ENCODE results near the gene PYGO2. TPM values are rescaled to one million over a fixed set of nuclear protein-coding genes. Genes with fewer than 3 reads are reported as not detected.

Gene PYGO2
- total RNA-seq, 2 experiments from 2014 or later: 30.3 to 32.8 TPM

- ChIA-PET CTCF (interaction anchor here (2.1 to 5.6 kb wide), 6 partner anchors 11 to 99 kb away, joined by 8 to 47 read pairs (median 20); partner anchors contain the start of genes CKS1B, FLAD1 and PMVK), POLR2A (interaction anchor here (1.1 to 3.2 kb wide), 4 partner anchors 10 to 57 kb away, joined by 3 to 28 read pairs (median 14); partner anchors contain the start of gene CKS1B)
- no peak overlapping the region for H3K4me3 ChIP-seq (ENCODE audit: low read length)
- intact Hi-C loops (cut with DNase I, micrococcal nuclease): loop anchor here (1.0 to 5.0 kb wide), 4 partner anchors 36 to 99 kb away; partner anchors contain the start of gene EFNA4 (in 1 of the 2)
- no peak for ATAC-seq (ENCODE audit: poor library complexity)
- TF ChIP-seq CTCF (IDR thresholded peaks at IDR 0.05): no peak
- no peaks in the 10 kb centered on the region for H3K27me3 ChIP-seq (ENCODE audit: control insufficient read depth in 1 of 2, insufficient read depth in 2 of 2, low read length in 2 of 2)
- no peaks in the 10 kb centered on the region for H3K27me3 Mint-ChIP-seq
- peak overlapping the region; percentile 88 for H3K4me3 Mint-ChIP-seq
- no peak for DNase-seq
- peaks cover 20% of the 10 kb centered on the region for H3K4me1 Mint-ChIP-seq (ENCODE audit: low read depth)
- peak overlapping the region; percentile 91 for H3K27ac Mint-ChIP-seq
- H3K36me3 ChIP-seq (ENCODE audit: insufficient read depth, low read length): peaks cover 64% of the 10 kb centered on the region
- H3K9me3 Mint-ChIP-seq: no peaks in the 10 kb centered on the region
- peak overlapping the region; percentile 88 to 95 for H3K27ac ChIP-seq (ENCODE audit: low read depth in 1 of 2, low read length in 2 of 2)
- peaks cover 52% of the 10 kb centered on the region for H3K4me1 ChIP-seq (ENCODE audit: insufficient read depth, low read length)
- no peaks in the 10 kb centered on the region for H3K9me3 ChIP-seq (ENCODE audit: control insufficient read depth in 1 of 2, insufficient read depth in 1 of 2, low read length in 2 of 2)
- H3K36me3 Mint-ChIP-seq (ENCODE audit: low read depth): peaks cover 69% of the 10 kb centered on the region
Measured at GRCh38 chr1:154962795-154963330, 1.3 kb upstream of the PYGO2 start.

- Histone ChIP-seq H3K4me1 (ENCODE audit: insufficient read depth, low read length) (peaks cover 53% of the 10 kb centered on the region), H3K27ac (ENCODE audit: low read depth in 1 of 2, low read length in 2 of 2) (peak overlapping the region; percentile 88 to 95), H3K9me3 (ENCODE audit: control insufficient read depth in 1 of 2, insufficient read depth in 1 of 2, low read length in 2 of 2) (no peaks in the 10 kb centered on the region), H3K27me3 (ENCODE audit: control insufficient read depth in 1 of 2, insufficient read depth in 2 of 2, low read length in 2 of 2) (no peaks in the 10 kb centered on the region), H3K4me3 (ENCODE audit: low read length) (peak overlapping the region; percentile 68), H3K36me3 (ENCODE audit: insufficient read depth, low read length) (peaks cover 62% of the 10 kb centered on the region)
- ATAC-seq (ENCODE audit: poor library complexity): peak; percentile 14
- Mint-ChIP-seq H3K27me3 (no peaks in the 10 kb centered on the region), H3K9me3 (no peaks in the 10 kb centered on the region), H3K4me3 (peak overlapping the region; percentile 88), H3K27ac (peak overlapping the region; percentile 91), H3K4me1 (ENCODE audit: low read depth) (peaks cover 20% of the 10 kb centered on the region), H3K36me3 (ENCODE audit: low read depth) (peaks cover 63% of the 10 kb centered on the region)
- ChIA-PET POLR2A (interaction anchor here (1.1 to 3.2 kb wide), 12 partner anchors 8 to 123 kb away, joined by 3 to 28 read pairs (median 9); partner anchors contain the start of genes ADAM15, CKS1B, FLAD1 and PMVK), CTCF (interaction anchor here (0.8 to 5.6 kb wide), 12 partner anchors 12 to 123 kb away, joined by 4 to 47 read pairs (median 6); partner anchors contain the start of genes CKS1B, FLAD1 and PMVK)
- DNase-seq: peak in 2 of 14 experiments; percentile 49 to 54
- no peak for TF ChIP-seq CTCF (IDR thresholded peaks at IDR 0.05)
- intact Hi-C loops (cut with DNase I, micrococcal nuclease): loop anchor here (1.0 to 5.0 kb wide), 4 partner anchors 37 to 100 kb away; partner anchors contain the start of gene EFNA4 (in 1 of the 2)
Measured at GRCh38 chr1:154962156-154962749, 671 bp upstream of the PYGO2 start.

DNA sequence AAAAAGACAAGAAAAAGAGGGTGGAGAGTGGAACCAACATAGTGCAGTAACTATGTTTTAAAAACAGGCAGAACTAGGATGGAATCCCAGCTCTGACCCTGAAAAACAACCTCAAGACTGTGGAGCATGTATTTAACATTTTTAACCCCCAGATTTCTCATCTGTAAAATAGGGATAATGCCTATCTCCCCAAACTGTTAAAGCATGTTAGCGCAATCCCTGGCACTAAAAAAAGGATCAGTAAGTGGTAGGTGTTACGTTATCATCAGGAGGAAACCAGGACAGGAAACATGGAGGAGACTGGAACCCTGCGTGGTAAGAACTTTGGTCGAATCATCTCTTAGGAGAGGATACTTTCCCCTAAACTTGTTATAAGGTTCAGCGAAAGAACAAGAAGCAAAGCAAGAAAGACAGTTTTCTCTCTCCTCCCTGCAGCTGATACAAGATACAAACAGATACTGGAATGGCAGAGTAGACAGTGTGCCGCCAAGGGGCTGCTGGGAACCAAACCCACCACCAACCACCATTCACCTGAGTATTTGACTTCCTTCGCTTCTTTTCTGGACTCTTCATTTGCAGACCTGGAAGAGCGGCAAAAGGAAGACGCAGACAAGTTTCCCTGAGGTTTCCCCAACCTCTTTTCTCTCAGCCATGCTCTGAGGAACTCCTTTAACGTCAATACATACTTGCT is 991 bp downstream of the PYGO2 start:
- peak overlapping the region; percentile 68 for H3K4me3 ChIP-seq (ENCODE audit: low read length)
- H3K27me3 ChIP-seq (ENCODE audit: control insufficient read depth in 1 of 2, insufficient read depth in 2 of 2, low read length in 2 of 2): no peaks in the 10 kb centered on the region
- Mint-ChIP-seq H3K4me1 (ENCODE audit: low read depth) (peaks cover 28% of the 10 kb centered on the region), H3K36me3 (ENCODE audit: low read depth) (peaks cover 53% of the 10 kb centered on the region), H3K9me3 (no peaks in the 10 kb centered on the region), H3K4me3 (peak overlapping the region; percentile 99), H3K27ac (peak overlapping the region; percentile 98), H3K27me3 (no peaks in the 10 kb centered on the region)
- POLR2A ChIA-PET: interaction anchor here (0.6 to 3.2 kb wide), 16 partner anchors 8 to 401 kb away, joined by 3 to 28 read pairs (median 6); partner anchors contain the start of genes ADAM15, CKS1B, FLAD1 and PMVK
- CTCF ChIA-PET: interaction anchor here (0.7 to 5.6 kb wide), 16 partner anchors 9 to 169 kb away, joined by 3 to 47 read pairs (median 5); partner anchors contain the start of genes CKS1B, FLAD1 and PMVK
- intact Hi-C loops (cut with DNase I, micrococcal nuclease): loop anchor here in 1 of 2 experiments (1.0 to 5.0 kb wide), 2 partner anchors 23 to 102 kb away; partner anchors contain the start of gene EFNA4
- DNase-seq: peak in 2 of 14 experiments; percentile 41 to 42
- no peaks in the 10 kb centered on the region for H3K9me3 ChIP-seq (ENCODE audit: control insufficient read depth in 1 of 2, insufficient read depth in 1 of 2, low read length in 2 of 2)
- peak overlapping the region; percentile 83 to 95 for H3K27ac ChIP-seq (ENCODE audit: low read depth in 1 of 2, low read length in 2 of 2)
- peaks cover 45% of the 10 kb centered on the region for H3K36me3 ChIP-seq (ENCODE audit: insufficient read depth, low read length)
- no peak for TF ChIP-seq CTCF (IDR thresholded peaks at IDR 0.05)
- peaks cover 69% of the 10 kb centered on the region for H3K4me1 ChIP-seq (ENCODE audit: insufficient read depth, low read length)
- peak; percentile 1 for ATAC-seq (ENCODE audit: poor library complexity)
